ENCODE results near the gene BAIAP2. TPM values are rescaled to one million over a fixed set of nuclear protein-coding genes. Genes with fewer than 3 reads are reported as not detected.

The BAIAP2 gene
- total RNA-seq, 1 donor from 2014 or later, result 6.8 TPM

DNA sequence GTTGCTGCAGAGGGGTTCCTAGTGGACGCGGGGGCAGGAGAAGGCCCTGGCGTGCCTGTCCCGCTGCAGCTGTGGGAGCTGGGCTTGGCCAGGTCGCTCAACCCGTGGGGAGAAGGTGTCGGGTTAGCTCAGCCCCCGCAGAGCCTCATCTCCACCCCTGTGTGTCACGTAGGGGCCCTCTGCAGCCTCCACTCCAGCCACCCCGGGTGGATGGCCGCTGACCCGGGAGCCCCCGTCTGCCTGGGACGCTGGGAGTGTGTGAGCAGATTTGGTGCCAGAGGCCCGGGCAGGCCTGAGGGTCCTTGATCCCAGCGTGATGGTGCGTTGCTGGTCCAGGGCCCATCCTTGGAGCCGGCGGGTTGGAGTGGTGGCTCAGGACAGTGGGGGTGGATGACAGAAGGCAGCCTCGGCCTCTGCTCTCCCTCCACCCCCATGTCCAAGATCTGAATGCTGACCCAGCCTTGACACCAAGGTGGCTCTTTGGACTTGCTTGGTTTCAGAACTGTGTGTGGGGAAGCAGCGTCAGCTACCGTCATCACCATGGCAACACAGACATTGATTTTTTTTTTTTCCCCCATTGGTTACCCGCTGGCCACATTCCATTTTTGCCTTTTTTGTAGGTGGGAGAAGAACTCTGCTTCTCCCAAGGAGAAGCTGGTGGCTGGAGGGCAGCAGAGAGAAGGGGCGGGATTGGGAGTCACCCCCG, 35.7 kb downstream of the BAIAP2 start:
- H3K4me3 Mint-ChIP-seq, result no peak overlapping the region
- CTCF ChIA-PET, result no interaction called here

GRCh38 chr17:81071761-81072741, 37.1 kb downstream of the BAIAP2 start:
- POLR2A ChIA-PET, result no interaction called here
- H3K27me3 Mint-ChIP-seq, result no peaks in the 10 kb centered on the region
- H3K36me3 Mint-ChIP-seq (ENCODE audit: low read depth), result no peaks in the 10 kb centered on the region
- no peaks in the 10 kb centered on the region for H3K4me1 Mint-ChIP-seq
- intact Hi-C loops (cut with micrococcal nuclease), result no loop called here
- ATAC-seq (ENCODE audit: low read depth) (no peak), DNase-seq (no peak)
- no peaks in the 10 kb centered on the region for H3K9me3 Mint-ChIP-seq
- TF ChIP-seq, protein P1, sequence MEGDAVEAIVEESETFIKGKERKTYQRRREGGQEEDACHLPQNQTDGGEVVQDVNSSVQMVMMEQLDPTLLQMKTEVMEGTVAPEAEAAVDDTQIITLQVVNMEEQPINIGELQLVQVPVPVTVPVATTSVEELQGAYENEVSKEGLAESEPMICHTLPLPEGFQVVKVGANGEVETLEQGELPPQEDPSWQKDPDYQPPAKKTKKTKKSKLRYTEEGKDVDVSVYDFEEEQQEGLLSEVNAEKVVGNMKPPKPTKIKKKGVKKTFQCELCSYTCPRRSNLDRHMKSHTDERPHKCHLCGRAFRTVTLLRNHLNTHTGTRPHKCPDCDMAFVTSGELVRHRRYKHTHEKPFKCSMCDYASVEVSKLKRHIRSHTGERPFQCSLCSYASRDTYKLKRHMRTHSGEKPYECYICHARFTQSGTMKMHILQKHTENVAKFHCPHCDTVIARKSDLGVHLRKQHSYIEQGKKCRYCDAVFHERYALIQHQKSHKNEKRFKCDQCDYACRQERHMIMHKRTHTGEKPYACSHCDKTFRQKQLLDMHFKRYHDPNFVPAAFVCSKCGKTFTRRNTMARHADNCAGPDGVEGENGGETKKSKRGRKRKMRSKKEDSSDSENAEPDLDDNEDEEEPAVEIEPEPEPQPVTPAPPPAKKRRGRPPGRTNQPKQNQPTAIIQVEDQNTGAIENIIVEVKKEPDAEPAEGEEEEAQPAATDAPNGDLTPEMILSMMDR (IDR thresholded peaks at IDR 0.05), result no peak
- no peak overlapping the region for H3K27ac Mint-ChIP-seq
- CTCF ChIA-PET, result no interaction called here
- H3K4me3 Mint-ChIP-seq, result no peak overlapping the region

More for the DNA sequence above, 35.7 kb downstream of the BAIAP2 start:
- no peak for DNase-seq
- no peaks in the 10 kb centered on the region for H3K9me3 Mint-ChIP-seq
- TF ChIP-seq, protein P1 (IDR thresholded peaks at IDR 0.05), result no peak
- no peak for ATAC-seq (ENCODE audit: low read depth)
- POLR2A ChIA-PET, result no interaction called here
- intact Hi-C loops (cut with micrococcal nuclease), result no loop called here
- H3K27ac Mint-ChIP-seq, result no peak overlapping the region
- no peaks in the 10 kb centered on the region for H3K27me3 Mint-ChIP-seq
- H3K4me1 Mint-ChIP-seq, result no peaks in the 10 kb centered on the region
- no peaks in the 10 kb centered on the region for H3K36me3 Mint-ChIP-seq (ENCODE audit: low read depth)

GRCh38 chr17:81073967-81074839, 39.3 kb downstream of the BAIAP2 start:
- no peaks in the 10 kb centered on the region for H3K9me3 Mint-ChIP-seq
- H3K27ac Mint-ChIP-seq, result no peak overlapping the region
- ATAC-seq (ENCODE audit: low read depth) (no peak), DNase-seq (no peak)
- POLR2A ChIA-PET, result no interaction called here
- H3K27me3 Mint-ChIP-seq, result no peaks in the 10 kb centered on the region
- H3K36me3 Mint-ChIP-seq (ENCODE audit: low read depth), result no peaks in the 10 kb centered on the region
- intact Hi-C loops (cut with micrococcal nuclease), result no loop called here
- no peak overlapping the region for H3K4me3 Mint-ChIP-seq
- H3K4me1 Mint-ChIP-seq, result no peaks in the 10 kb centered on the region
- CTCF ChIA-PET, result no interaction called here
- TF ChIP-seq, protein P1 (IDR thresholded peaks at IDR 0.05), result no peak

DNA sequence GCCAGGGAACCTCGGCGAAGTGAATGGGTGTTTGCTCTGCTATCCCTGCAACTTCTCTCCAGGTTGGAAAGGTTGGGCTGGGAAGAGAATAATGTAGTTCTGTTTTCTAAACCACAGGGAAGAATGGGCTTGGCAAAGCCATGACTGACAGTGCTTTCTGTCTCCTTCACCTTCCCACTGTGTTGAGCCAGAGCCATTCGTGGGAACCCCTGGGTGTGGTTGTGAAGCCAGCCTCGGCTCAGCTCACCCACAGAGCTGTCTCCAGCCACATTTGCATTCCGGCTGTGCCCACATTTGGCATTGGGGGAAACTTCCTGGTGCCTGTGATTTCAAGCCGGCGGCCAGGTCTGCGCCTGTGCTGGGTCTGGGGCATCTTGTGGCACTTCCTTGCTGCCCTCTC, 39.9 kb downstream of the BAIAP2 start:
- DNase-seq (no peak), ATAC-seq (ENCODE audit: low read depth) (no peak)
- Mint-ChIP-seq H3K27me3 (peaks cover 4% of the 10 kb centered on the region), H3K4me3 (no peak overlapping the region), H3K4me1 (no peaks in the 10 kb centered on the region), H3K9me3 (no peaks in the 10 kb centered on the region), H3K36me3 (ENCODE audit: low read depth) (no peaks in the 10 kb centered on the region), H3K27ac (no peak overlapping the region)
- TF ChIP-seq, protein P1 (IDR thresholded peaks at IDR 0.05), result no peak
- ChIA-PET CTCF (no interaction called here), POLR2A (no interaction called here)
- intact Hi-C loops (cut with micrococcal nuclease), result no loop called here

Data from activated B cell treated with CpG ODN at 0.5 μM for 24 hours (primary cell).